NCI-H1105 (cell line): ENCODE results near the gene MYL10.

Experiments used
- DNase-seq: peaks from one replicate; lab custom pipeline; 2025; lab: John Stamatoyannopoulos, UW

The MYL10 gene

DNA sequence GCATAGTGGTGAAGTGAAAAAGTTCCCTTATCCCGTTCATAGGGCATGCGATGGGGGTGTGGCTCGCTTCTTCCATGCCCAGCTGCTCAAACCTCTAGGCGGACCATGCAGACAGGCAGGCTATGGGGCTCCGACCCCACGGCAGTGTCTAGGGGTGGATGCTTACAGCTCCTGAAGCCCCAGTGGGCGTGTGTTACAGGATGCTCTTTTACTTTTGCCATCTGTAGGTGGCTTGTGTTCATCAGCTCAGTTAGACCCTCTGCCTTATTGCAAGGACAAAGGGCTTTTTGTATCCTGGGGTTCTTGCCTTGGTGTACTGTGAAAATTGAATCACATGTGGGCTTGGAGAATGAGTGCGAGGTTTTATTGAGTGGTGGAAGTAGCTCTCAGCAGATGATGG, at the start of gene MYL10:
Gene MYL10, minus strand, starts transcription at position 126 of the 400 bp plus-strand sequence. CDS start 178 bp downstream, outside the sequence.
- no peak for DNase-seq

DNA sequence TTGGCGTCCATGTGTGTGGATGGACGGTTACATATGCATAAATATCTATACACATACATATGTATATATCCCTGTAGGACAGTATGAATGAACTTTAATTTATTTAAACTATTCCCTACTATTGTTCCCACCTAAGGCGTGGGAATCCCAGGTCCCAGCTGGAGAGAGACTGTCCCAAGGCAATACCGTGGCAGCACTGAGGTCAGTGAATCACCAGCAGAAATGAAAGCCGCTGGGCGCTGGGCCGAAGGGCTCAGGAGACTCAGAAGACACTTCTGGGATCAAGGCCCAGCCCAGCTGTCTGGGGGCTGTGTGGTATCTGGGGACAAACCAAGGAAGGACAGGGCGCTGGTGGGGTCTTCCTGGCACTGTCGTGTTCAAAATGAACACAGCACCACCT, 49.6 kb upstream of the MYL10 start:
- no peak for DNase-seq

GRCh38 chr7:101677797-101678479, 48.8 kb upstream of the MYL10 start:
- DNase-seq, result no peak

DNA sequence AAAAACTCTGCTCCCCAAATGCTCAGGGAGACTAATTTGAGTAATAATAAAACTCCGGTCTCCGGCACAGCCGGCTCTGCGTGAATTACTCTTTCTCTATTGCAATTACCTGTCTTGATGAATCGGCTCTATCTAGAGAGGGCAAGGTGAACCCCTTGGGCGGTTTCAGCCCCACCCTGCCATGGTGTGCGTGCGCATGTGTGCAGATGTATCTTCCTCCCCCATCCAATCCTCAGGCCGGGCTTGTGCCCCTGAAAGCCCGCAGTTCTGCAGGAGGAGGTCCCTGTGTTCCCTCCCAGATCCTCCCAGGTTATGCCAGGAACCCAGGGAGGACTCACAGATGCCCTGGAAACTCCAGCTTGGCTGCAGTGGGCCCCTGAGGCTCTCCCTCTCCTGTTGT, 48.3 kb upstream of the MYL10 start:
- no peak for DNase-seq

DNA sequence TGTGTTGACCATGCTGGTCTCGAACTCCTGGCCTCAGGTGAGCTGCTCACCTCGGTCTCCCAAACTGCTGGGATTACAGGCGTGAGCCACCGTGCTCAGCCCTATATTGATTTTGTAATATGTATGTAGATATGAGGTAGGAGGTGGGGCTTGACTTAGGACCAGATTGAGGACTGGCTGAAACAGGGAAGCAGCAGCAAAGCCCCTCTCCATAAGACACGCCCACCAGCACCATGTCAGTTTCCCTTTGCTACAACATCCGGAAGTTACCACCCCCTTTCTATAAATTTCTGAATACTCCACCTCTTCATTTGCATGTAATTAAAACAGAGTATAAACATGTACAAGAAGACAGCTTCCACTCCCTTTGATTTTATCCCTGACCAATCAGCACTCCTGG, 47.9 kb upstream of the MYL10 start:
- no peak for DNase-seq

DNA sequence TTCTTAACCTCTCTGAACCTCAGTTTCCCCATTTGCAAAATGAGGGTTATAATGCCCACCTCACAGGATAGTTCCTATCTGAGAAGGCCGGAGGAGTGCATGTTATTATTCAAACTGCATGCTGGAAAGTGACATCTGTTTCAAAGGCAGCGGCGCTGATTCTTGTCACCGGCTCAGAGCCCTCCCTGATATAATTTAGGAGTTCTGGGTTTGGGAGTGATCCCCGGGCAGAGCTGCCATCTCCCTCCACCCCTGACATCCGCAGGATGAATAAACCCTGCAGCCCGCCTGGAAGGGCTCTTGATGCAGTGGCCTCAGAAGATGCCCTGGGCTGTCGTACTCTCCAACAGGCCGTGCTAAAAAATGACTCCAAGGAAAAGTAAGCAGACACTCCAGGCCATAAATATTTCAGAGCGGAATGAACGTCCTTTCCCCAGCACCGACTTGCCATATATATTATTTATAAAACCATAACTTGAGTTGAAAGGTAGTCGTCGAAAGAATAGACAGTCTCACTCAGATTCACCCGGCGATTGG, 47.0 kb upstream of the MYL10 start:
- DNase-seq, result no peak

DNA sequence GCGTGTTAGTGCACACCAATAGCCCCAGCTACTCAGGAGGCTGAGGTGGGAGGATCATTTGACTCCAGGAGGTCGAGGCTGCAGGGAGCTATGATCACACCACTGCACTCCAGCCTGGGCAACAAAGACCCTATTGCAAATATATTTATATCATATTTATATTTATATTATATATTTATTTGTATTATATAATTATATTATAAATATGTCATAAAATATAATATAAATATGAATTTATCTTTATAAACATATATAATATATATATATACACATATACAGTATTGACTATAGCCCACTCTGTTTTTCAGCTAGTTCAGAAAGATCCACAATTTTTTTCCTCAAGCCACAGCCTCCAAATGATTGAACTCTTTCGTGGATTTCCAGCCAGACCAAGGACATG, 45.3 kb upstream of the MYL10 start:
- no peak for DNase-seq

DNA sequence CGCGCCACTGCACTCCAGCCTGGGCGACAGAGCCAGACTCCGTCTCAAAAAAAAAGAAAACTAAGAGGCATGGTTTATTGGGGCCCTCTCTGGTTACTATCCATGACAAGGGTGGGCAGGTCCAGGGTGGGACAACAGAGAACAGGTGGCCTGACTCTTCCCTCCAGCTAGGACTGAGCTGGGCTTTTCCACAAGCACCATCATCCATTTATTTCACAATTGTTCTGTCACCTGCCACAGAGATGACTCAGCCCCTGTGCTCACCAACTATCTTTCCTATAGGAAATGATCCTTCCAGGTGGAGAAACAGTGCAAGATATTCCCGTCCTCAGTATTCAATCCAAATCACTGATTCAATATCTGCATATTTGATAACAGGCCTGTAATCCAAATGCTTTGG, 44.9 kb upstream of the MYL10 start:
- DNase-seq, result no peak

- no peak for DNase-seq
These were observed 44.2 kb upstream of the MYL10 start for GRCh38 chr7:101673315-101673714.

- DNase-seq, result no peak
These were observed 42.6 kb upstream of the MYL10 start for GRCh38 chr7:101671371-101672356.

- DNase-seq, result no peak
These were observed 40.2 kb upstream of the MYL10 start for GRCh38 chr7:101669307-101669706.

- DNase-seq, result no peak
These were observed 39.6 kb upstream of the MYL10 start for GRCh38 chr7:101668726-101669125.

DNA sequence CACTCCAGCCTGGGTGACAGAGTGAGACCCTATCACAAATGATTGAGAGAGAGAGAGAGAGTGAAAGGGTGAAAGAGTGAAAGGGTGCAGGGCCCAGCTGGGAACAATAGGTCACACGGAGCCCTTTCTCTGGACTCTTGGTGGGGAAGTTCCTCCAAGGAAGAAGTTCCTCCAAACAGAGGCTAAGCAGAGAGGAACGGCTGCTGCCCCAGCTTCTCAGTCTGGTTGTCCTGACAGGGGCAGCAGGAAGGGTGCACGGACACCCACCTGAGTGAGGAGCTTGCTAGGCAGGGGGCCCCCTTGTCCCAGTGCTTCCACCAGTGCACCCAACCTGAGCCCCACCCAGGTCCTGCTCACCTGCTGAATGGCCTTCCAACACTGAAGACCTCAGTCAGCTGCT, 38.8 kb upstream of the MYL10 start:
- DNase-seq, result no peak

GRCh38 chr7:101667399-101667798, 38.3 kb upstream of the MYL10 start:
- DNase-seq, result no peak

GRCh38 chr7:101666741-101667140, 37.6 kb upstream of the MYL10 start:
- no peak for DNase-seq

GRCh38 chr7:101666293-101666692, 37.2 kb upstream of the MYL10 start:
- DNase-seq, result no peak

DNA sequence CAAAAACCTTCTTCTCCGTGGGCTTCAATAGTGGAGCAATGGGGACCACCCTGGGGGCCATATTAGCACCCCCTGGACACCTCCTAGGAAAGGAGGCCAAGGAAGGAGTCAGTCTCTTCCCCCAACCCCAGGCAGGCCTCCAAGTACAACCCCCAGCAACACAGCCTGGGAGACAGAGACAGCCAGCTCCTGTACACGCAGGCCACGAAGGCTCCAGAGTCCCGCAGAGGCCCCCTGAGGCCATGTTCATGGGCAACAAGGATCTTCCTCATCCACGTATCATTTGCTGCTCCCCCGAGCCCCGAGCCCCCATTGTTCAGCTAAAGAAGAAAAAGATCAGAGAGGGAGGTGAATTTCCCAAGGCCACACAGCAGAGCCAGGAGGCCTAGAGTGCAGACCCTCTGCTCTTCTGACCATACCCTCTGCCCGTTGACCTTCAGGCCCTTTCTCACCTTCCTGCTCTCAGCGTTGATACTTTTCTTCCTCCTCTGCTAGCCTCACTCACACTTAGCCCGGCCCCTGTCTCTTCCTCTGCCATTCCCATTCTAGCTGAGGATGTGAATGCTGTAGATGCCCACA, 35.9 kb upstream of the MYL10 start:
- DNase-seq, result no peak

- DNase-seq, result no peak
These were observed 35.3 kb upstream of the MYL10 start for GRCh38 chr7:101664436-101664835.

GRCh38 chr7:101663747-101664146, 34.7 kb upstream of the MYL10 start:
- DNase-seq, result no peak

DNA sequence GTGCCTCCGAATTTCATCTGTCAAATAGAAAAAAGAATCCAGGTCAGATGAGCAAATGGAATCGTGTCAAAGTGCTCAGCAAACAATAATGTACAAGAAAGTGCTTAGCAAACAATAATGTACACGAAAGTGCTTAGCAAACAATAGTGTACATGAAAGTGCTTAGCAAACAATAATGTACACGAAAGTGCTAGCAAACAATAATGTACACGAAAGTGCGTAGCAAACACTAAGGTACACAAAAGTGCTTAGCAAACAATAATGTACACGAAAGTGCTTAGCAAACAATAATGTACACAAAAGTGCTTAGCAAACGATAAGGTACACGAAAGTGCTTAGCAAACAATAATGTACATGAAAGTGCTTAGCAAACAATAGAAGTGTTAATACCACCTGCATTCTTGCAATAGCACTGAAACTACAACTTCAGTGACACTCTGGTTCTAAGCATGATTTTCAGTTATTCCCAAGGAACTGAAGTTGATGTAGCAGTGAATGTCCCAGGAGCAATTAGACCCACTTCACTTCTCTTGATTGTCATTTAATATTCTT, 33.4 kb upstream of the MYL10 start:
- no peak for DNase-seq

DNA sequence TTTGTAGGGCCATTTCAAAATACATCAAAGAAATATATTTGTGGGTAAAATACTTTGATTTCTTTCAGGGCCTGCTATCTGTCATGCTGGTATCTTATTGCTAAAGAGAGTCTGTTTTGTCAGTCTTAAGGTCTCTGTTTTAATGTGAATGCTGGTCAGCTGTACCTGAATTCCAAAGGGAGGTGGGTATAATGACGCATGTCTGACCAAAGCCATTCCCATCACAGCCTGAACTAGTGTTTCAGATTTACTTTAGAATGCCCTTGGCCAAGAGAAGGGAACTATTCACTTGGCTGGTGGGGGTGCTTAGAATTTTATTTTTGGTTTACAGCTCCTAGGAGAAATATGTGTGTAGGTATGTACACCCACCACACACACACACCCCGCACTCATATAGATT, 30.6 kb upstream of the MYL10 start:
- no peak for DNase-seq

GRCh38 chr7:101657171-101657570, 28.1 kb upstream of the MYL10 start:
- no peak for DNase-seq
